Measurements from ENCODE around the gene TBC1D24.

TBC1D24 gene

DNA sequence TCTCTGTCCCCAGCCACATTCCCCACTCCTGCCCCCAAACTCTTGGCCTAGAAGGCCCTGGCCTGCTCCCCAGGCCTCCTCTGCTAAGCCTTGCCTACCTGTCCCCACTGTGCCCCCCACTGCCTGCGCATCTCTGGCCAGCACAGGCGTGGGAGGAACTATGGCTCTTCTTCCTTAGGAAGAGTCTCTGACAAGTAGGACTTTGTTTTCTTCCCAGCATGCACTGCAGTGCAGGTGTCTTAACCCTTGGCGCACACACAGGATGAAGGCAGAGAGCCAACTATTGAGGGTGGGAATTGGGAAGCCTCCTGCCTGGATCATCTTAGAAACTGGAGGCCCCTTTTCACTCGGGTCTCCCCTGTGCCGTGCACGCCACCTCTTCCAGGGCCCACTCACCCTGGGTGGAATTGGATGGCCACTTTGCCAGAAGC, 48.9 kb downstream of the TBC1D24 start:
- no peak for ATAC-seq
- TF ChIP-seq, protein P1, sequence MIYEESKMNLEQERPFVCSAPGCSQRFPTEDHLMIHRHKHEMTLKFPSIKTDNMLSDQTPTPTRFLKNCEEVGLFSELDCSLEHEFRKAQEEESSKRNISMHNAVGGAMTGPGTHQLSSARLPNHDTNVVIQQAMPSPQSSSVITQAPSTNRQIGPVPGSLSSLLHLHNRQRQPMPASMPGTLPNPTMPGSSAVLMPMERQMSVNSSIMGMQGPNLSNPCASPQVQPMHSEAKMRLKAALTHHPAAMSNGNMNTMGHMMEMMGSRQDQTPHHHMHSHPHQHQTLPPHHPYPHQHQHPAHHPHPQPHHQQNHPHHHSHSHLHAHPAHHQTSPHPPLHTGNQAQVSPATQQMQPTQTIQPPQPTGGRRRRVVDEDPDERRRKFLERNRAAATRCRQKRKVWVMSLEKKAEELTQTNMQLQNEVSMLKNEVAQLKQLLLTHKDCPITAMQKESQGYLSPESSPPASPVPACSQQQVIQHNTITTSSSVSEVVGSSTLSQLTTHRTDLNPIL (CRISPR knock-in tag; IDR thresholded peaks at IDR 0.05; ENCODE audit: low read depth) = no peak

- TF ChIP-seq TOX (CRISPR knock-in tag; IDR thresholded peaks at IDR 0.05; ENCODE audit: borderline replicate concordance) (no peak), ARNTL (CRISPR knock-in tag; IDR thresholded peaks at IDR 0.05; ENCODE audit: borderline replicate concordance, low read depth) (no peak), TCF4 (CRISPR knock-in tag; IDR thresholded peaks at IDR 0.05; ENCODE audit: borderline replicate concordance) (no peak), ESRRG (CRISPR knock-in tag; IDR thresholded peaks at IDR 0.05) (no peak), ZNF70 (CRISPR knock-in tag; IDR thresholded peaks at IDR 0.05) (no peak), PATZ1 (CRISPR knock-in tag; IDR thresholded peaks at IDR 0.05; ENCODE audit: borderline replicate concordance) (no peak), ZFP30 (CRISPR knock-in tag; IDR thresholded peaks at IDR 0.05) (no peak), OSR1 (CRISPR knock-in tag; IDR thresholded peaks at IDR 0.05) (no peak), PPARA (CRISPR knock-in tag; IDR thresholded peaks at IDR 0.05; ENCODE audit: borderline replicate concordance) (no peak), BACH2 (CRISPR knock-in tag; IDR thresholded peaks at IDR 0.05; ENCODE audit: borderline replicate concordance) (no peak), RARB (CRISPR knock-in tag; IDR thresholded peaks at IDR 0.05) (no peak), ZNF565 (CRISPR knock-in tag; conservative IDR thresholded peaks at IDR 0.05; ENCODE audit: low read depth) (no peak), CSDC2 (CRISPR knock-in tag; IDR thresholded peaks at IDR 0.05) (no peak)
- TF ChIP-seq, protein P2, sequence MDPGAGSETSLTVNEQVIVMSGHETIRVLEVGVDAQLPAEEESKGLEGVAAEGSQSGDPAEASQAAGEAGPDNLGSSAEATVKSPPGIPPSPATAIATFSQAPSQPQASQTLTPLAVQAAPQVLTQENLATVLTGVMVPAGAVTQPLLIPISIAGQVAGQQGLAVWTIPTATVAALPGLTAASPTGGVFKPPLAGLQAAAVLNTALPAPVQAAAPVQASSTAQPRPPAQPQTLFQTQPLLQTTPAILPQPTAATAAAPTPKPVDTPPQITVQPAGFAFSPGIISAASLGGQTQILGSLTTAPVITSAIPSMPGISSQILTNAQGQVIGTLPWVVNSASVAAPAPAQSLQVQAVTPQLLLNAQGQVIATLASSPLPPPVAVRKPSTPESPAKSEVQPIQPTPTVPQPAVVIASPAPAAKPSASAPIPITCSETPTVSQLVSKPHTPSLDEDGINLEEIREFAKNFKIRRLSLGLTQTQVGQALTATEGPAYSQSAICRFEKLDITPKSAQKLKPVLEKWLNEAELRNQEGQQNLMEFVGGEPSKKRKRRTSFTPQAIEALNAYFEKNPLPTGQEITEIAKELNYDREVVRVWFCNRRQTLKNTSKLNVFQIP (CRISPR knock-in tag; IDR thresholded peaks at IDR 0.05; ENCODE audit: borderline replicate concordance, low read depth) = no peak
- TF ChIP-seq, protein P1 (CRISPR knock-in tag; IDR thresholded peaks at IDR 0.05; ENCODE audit: low read depth) = no peak
- ATAC-seq = no peak
Measured at GRCh38 chr16:2524339-2524938, 49.5 kb downstream of the TBC1D24 start.

- no peak for ATAC-seq
- TF ChIP-seq, protein P1 (CRISPR knock-in tag; IDR thresholded peaks at IDR 0.05; ENCODE audit: low read depth) = no peak
- TF ChIP-seq OSR1 (CRISPR knock-in tag; IDR thresholded peaks at IDR 0.05) (no peak), CSDC2 (CRISPR knock-in tag; IDR thresholded peaks at IDR 0.05) (no peak)
Measured at GRCh38 chr16:2526135-2526534, 51.2 kb downstream of the TBC1D24 start.

DNA sequence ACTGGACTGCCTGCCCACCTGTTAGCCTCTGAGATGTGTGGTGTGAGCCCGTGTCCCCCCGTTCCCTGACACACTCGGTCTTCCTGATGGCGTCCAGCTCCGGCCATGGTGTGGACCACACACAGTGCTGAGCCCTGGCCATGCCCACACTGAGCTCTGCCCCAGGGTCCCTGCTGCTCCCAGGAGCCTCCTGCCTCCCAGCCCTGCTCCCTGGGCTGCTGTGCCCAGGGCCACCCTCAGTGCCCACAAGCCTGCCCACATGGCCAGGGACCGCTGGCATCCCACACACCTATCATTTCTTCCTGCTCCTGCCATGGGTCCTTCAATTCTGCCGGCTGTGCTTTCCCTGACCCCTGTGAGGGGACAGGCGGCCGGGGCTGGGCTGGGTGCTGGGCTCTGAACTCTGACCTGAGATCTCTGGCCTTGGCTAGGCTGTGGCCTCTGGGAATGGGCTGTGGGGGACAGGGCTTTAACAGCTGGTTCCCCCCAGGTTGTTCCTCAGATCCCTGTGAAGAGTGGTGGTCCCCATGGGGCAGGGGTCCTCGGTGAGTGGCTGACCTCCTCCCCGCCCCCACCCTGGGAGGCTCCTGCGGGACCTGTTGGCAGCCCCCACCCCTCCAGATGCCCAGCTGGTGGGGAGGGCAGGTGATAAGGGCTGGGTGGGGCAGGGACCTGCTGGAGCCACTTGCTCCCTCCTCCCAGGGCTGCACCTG, 52.3 kb downstream of the TBC1D24 start:
- ATAC-seq = no peak
- TF ChIP-seq ZFP30 (CRISPR knock-in tag; IDR thresholded peaks at IDR 0.05) (no peak), PATZ1 (CRISPR knock-in tag; IDR thresholded peaks at IDR 0.05; ENCODE audit: borderline replicate concordance) (no peak), BACH2 (CRISPR knock-in tag; IDR thresholded peaks at IDR 0.05; ENCODE audit: borderline replicate concordance) (no peak), ZNF8 (CRISPR knock-in tag; IDR thresholded peaks at IDR 0.05) (no peak), TCF4 (CRISPR knock-in tag; IDR thresholded peaks at IDR 0.05; ENCODE audit: borderline replicate concordance) (no peak), ZC3H10 (CRISPR knock-in tag; IDR thresholded peaks at IDR 0.05) (no peak), ESRRG (CRISPR knock-in tag; IDR thresholded peaks at IDR 0.05) (no peak), GLIS3 (CRISPR knock-in tag; IDR thresholded peaks at IDR 0.05) (no peak), TSHZ2 (CRISPR knock-in tag; IDR thresholded peaks at IDR 0.05) (no peak)
- TF ChIP-seq, protein P1 (CRISPR knock-in tag; IDR thresholded peaks at IDR 0.05; ENCODE audit: low read depth) = no peak

Measured in SK-N-SH treated with all-trans-retinoic acid at 6 μM for 48 hours (cell line).